Cardiac muscle cell (in vitro differentiated cells and primary cell): ENCODE results near the gene DYNC2LI1. TPM values are rescaled to one million over a fixed set of nuclear protein-coding genes. Genes with fewer than 3 reads are reported as not detected.

Source experiments
- DNase-seq, 2 donors: peaks; one replicate each; pipeline versions ENCODE4 v3.0.0 to v3.0.0-alpha.2; 2010 to 2017; ENCODE audit warnings: low read depth in 1 of 2, low spot score in 1 of 2
- H3K27ac ChIP-seq: fragments of 200-600 bp; sonication (generic); 2 replicates; pipeline ENCODE4 v1.5.1; 2016
- H3K27me3 ChIP-seq: fragments of 200-600 bp; sonication (generic); 2 replicates; pipeline ENCODE4 v1.6.0; 2016; ENCODE audit warnings: control low read depth
- H3K36me3 ChIP-seq: fragments of 200-600 bp; sonication (generic); 2 replicates; pipeline ENCODE4 v1.5.1; 2016; ENCODE audit warnings: control low read depth
- H3K4me1 ChIP-seq: fragments of 200-600 bp; sonication (generic); 2 replicates; pipeline ENCODE4 v1.8.1; 2017; ENCODE audit warnings: low read depth, mild to moderate bottlenecking, mixed run types
- H3K4me3 ChIP-seq: fragments of 200-600 bp; sonication (generic); 2 replicates; pipeline ENCODE4 v1.5.1; 2016; ENCODE audit warnings: mild to moderate bottlenecking
- H3K9me3 ChIP-seq: fragments of 200-600 bp; sonication (generic); 2 replicates; pipeline ENCODE4 v1.5.1; 2017; ENCODE audit warnings: low read depth, mild to moderate bottlenecking, control low read depth
- polyA plus RNA-seq: library from polyadenylated mRNA; unstranded; fragments of >200 nt; fragmentation: Nextera tagmentation; extraction: Ambion mirVana; gene quantifications from 2 replicates; pipeline ENCODE4 v1.2.1, GENCODE V29; 2016
- total RNA-seq: library from RNA; depleted of rRNA; stranded (reverse); fragments of >200 nt; gene quantifications from 2 replicates; pipeline ENCODE4 v1.2.3, GENCODE V29; 2016
- TF ChIP-seq, protein P1 (sequence below): IDR thresholded peaks from 2 replicates; pipeline ENCODE4 v1.5.1; 2012; ENCODE audit warnings: low read depth, mild to moderate bottlenecking, low read length

The DYNC2LI1 gene
- total and polyA plus RNA-seq, 2 experiments from 2014 or later: 44.7 to 46.2 TPM

DNA sequence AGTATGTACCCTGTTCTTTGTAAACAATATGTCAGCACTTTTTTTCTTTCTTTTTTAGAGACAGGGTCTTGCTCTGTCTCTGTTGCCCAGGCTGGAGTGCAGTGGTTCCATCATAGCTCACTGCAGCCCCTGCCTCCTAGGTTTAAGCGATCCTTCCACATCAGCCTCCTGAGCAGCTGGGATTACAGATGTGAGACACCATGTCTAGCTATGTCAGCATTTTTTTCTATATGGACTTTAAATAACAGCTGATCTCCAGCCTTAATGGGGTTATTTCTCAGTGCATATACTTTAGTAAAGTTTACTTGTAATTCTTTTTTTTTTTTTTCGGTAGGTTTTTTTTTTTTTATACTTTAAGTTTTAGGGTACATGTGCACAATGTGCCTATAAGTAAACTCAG is 38.2 kb downstream of the DYNC2LI1 start:
- Histone ChIP-seq H3K9me3 (no peaks in the 10 kb centered on the region), H3K27me3 (no peaks in the 10 kb centered on the region), H3K4me3 (no peak overlapping the region), H3K36me3 (no peaks in the 10 kb centered on the region), H3K27ac (no peak overlapping the region), H3K4me1 (no peaks in the 10 kb centered on the region)
- TF ChIP-seq, protein P1, sequence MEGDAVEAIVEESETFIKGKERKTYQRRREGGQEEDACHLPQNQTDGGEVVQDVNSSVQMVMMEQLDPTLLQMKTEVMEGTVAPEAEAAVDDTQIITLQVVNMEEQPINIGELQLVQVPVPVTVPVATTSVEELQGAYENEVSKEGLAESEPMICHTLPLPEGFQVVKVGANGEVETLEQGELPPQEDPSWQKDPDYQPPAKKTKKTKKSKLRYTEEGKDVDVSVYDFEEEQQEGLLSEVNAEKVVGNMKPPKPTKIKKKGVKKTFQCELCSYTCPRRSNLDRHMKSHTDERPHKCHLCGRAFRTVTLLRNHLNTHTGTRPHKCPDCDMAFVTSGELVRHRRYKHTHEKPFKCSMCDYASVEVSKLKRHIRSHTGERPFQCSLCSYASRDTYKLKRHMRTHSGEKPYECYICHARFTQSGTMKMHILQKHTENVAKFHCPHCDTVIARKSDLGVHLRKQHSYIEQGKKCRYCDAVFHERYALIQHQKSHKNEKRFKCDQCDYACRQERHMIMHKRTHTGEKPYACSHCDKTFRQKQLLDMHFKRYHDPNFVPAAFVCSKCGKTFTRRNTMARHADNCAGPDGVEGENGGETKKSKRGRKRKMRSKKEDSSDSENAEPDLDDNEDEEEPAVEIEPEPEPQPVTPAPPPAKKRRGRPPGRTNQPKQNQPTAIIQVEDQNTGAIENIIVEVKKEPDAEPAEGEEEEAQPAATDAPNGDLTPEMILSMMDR: no peak
- DNase-seq: no peak

DNA sequence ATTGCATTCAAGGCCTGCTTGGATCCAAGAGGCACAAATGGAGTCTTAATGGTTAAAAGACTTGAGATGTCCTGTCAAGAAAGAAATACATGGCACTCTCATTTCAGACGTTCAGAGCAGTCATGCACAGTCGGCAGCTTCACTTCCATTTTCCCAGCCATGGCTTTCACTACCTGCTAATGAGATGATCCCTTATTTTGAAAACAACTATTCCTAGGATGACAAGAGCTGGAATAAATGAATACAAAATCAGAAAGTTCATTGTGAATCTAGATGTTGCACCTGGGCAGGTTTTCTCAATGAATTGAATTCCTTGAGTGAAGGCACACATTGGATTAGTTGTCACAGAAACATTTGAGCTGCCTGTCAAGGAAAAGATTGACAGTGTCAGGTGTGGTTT is 39.1 kb downstream of the DYNC2LI1 start:
- DNase-seq: no peak
- H3K27ac ChIP-seq: no peak overlapping the region
- TF ChIP-seq, protein P1: no peak

DNA sequence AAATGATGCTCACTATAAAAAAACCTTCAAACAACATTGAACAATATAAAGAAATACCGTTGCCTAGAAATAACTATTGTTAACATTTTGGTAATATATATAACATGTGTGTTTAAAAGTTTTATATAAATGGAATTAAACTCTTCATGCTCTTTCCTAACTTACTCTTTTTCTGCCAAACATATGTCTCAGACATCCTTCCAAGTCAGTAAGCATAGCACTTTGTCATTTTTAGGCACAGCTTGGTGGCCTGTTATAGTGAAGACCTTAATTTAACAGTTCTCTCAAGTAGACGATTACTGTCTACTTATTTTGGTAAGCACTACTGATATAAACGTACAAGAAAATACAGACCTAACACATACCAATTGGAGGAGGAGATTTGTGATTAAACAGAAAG is 40.9 kb downstream of the DYNC2LI1 start:
- no peak overlapping the region for H3K4me3 ChIP-seq
- no peak for DNase-seq
- H3K9me3 ChIP-seq: no peaks in the 10 kb centered on the region
- H3K36me3 ChIP-seq: no peaks in the 10 kb centered on the region
- H3K27ac ChIP-seq: no peak overlapping the region
- H3K27me3 ChIP-seq: no peaks in the 10 kb centered on the region
- H3K4me1 ChIP-seq: no peaks in the 10 kb centered on the region
- TF ChIP-seq, protein P1: no peak

More for the DNA sequence above, 39.1 kb downstream of the DYNC2LI1 start:
- H3K36me3 ChIP-seq: no peaks in the 10 kb centered on the region
- H3K4me3 ChIP-seq: no peak overlapping the region
- no peaks in the 10 kb centered on the region for H3K4me1 ChIP-seq
- H3K27me3 ChIP-seq: no peaks in the 10 kb centered on the region
- H3K9me3 ChIP-seq: no peaks in the 10 kb centered on the region

DNA sequence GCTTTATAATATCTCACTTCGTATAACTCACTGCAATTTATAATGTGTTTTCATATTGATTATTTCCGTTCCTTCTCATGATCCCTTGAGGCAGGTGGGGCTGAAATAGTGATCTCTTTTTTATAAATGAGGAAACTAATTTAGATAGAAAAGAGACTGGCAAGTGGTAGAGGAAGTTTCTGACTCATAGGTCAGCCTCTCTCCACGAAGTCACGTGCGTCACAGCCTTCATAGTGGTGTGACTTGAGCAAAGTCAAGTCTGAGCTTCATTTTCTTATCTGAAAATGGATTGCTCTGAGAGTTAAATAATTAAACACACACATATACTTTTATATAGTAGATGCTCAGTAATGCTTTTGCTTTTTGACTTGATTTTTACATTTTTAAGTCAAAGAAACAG is 44.9 kb downstream of the DYNC2LI1 start:
- Histone ChIP-seq H3K27ac (no peak overlapping the region), H3K9me3 (no peaks in the 10 kb centered on the region), H3K27me3 (no peaks in the 10 kb centered on the region), H3K36me3 (no peaks in the 10 kb centered on the region), H3K4me3 (no peak overlapping the region), H3K4me1 (no peaks in the 10 kb centered on the region)
- peak in 1 of 2 donors; percentile 79 for DNase-seq
- TF ChIP-seq, protein P1: no peak

DNA sequence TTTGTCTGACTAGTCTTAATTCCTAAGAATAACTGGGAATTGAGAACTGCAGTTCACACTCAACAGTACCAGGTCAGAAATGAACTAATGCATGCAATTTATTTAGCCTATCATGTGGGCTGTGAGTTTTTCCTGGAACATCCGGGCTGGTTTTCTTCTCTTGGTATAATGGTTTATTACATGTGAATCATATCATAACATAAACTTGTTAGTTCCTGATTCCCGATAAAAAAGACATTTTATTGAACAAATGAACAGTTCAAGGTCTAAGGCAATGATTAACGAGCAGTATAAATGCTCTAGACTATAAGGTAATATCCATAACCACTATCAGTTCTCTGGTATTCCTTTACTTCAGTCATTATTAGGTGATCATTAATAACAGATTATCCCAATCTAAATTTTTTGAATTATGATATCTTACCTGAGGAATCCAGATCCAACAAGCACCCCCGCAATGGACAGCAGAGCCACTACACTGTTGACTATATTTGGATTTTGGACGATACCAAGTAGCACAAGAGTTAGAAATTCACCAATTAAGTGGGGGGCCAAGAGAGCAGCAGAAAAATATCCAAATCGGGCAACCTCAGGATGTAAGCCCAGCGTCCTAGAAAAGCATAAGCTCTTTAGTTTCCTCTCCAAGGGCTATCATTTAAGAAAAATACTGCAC is 45.8 kb downstream of the DYNC2LI1 start:
- no peak for DNase-seq
- TF ChIP-seq, protein P1: no peak
- Histone ChIP-seq H3K27me3 (no peaks in the 10 kb centered on the region), H3K36me3 (no peaks in the 10 kb centered on the region), H3K9me3 (no peaks in the 10 kb centered on the region), H3K4me1 (no peaks in the 10 kb centered on the region), H3K27ac (no peak overlapping the region), H3K4me3 (no peak overlapping the region)

DNA sequence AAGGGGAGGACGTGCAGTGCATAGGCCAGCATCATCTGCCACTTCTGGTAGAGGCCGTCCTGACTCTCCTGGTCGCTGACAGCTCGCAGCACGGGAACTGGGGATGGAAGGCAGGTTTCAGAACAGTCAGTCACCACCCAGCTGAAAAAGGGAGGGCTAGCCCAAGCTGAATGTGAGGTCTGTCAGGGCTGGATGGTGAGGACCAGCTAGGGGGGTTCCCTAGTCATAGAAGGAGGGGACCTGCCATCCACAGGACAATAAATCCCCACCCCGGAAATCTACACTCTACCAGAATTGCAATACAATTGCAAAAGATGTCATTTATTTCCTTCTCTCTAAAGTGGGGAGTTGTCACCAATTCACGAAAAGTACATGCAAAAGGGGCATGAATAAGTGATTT is 49.0 kb downstream of the DYNC2LI1 start:
- H3K36me3 ChIP-seq: no peaks in the 10 kb centered on the region
- no peak overlapping the region for H3K4me3 ChIP-seq
- H3K9me3 ChIP-seq: no peaks in the 10 kb centered on the region
- no peak overlapping the region for H3K27ac ChIP-seq
- no peak for DNase-seq
- H3K27me3 ChIP-seq: no peaks in the 10 kb centered on the region
- TF ChIP-seq, protein P1: no peak
- no peaks in the 10 kb centered on the region for H3K4me1 ChIP-seq
